GM18861 (cell line): Measurements from ENCODE around the gene BAG5.
"Not testable (repeated sequence)": the region's sequence is repeated elsewhere in the genome, so short reads cannot be mapped to it uniquely, and the experiment has no call there.

Experiments
- ATAC-seq: cut with Tn5 transposase; IDR thresholded peaks from one replicate; pipeline ENCODE4 v1.9.1; 2021; ENCODE audit not compliant: unreplicated experiment

Gene BAG5

DNA sequence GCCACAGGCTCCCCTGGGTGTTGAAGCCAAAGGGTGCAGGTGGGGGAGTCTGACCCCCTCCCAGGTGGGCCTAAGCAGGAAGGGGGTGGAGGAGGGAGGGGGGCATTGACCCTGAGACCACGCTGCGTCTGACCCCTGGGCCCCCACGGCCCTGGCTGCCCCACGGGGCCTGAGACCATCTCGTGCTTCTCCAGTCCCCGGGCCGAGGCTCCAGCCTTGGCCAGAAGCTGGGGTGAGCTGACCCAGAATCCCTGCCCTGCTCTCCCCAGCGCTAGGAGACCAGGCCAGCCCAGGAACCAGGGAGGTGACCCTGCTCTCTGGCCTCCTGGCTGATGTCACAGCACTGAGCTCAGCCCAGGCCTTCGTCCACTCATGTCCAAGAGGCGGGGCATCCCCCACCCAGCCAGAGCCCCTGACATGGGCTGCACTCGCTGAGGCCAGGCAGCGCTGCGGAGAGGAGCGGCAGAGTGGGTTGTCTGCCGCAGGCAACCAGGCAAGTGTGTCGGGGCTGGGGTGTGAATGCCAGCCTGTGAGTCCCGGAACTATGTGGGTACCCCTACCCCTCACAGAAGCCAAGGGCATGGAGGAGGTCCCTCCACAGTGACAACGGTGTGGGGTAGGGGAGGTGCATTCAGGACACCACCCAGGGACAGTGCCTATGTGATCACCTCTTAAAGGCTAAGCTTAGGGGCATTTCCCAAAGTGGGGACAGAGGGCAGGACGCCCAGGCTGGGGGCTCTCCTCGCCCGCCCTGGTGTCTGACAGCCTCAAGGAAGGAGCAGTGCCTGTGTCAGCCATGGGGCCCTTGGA is 27.2 kb downstream of the BAG5 start:
- no peak for ATAC-seq

DNA sequence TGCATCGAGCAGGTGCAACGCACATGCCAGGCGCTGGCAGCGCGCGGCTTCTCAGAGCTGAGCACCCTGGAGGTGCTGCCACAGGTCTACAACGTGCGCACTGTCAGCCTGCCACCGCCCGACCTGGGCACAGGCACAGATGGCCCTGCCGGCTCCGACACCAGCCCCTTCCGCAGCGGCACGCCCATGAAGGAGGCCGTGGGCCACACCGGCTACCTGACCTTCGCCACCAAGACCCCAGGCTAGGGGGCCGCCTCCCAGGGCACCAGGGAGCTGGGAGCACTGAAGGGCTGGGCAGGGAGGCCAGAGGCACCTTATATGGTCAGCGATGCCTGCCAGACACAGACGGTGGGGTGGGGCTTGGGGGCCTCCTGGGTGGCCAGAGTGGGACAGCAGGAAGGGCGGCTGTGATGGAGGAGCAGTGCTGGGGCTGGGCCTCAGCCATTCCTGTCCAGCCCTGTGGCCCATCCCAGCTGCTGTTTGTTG is 27.8 kb downstream of the BAG5 start:
- no peak for ATAC-seq

DNA sequence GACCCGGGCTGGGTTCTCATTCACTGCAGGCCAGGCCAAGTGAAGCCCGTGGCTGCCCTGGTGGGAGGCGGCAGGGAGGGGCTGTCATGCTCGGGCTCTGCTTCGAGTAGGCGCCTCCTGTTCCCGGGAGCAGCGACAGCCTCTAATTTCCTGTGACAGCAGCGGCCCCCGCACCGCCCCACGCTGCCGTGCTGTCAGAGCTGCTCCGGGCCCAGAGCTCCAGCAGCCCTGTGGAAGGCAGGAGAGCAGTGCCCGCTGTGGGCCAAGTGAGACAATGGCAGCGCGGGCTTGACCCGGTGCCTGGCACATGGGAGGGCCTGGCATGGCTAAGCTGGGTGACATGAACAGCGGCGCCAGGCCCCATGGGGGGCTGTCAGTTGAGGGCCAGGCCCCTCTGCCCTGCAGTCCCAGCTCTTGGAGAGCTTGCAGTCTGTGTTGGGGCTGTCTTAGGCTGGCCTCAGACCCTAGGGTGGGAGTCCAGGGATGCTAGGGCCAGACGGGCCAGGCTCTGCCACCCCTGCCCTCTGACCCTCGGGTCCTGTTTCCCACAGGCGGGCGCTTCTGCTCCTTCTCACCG is 28.4 kb downstream of the BAG5 start:
- no peak for ATAC-seq

DNA sequence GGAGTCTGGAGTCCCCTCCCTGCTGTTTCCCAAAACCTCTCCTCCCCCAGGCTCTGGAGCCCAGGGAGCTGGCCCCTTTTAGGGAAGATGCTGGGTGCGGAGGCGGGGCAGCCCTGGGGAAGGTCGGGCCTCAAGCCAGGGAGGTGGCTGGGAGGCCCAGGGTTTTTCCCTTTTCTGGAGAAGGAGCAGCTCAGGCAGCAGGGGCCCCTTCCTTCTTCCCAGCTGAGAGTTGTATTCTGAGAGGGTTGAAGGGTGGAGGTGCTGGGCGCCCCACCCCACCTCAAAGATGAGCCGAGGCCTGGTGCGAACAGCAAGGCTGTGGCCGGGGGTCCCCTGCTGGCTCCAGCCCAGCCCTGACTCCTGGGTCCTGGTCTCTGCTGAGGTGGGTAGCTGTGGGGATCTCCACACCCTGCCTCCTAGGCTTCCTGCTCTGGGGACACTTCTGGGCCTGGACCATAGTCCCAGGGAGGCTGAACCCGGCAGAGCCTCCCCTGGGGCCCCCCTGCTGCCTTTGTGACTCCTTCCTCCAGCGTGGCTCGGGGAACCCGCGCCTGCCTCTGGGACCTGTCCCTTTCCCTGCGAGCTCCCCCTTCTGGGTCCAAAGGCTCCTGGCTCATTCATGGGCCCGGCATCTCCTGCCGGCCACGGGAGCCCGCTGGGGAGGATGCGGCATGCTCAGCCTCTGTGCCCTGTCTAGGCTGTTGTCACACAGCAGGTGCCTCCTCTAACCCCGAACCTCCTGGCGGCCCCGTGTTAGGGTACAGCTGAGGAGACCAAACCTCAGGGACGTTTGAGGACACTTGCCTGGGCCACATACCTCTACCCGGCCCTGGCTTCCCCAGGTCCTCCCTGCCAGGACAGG is 29.1 kb downstream of the BAG5 start:
- no peak for ATAC-seq

DNA sequence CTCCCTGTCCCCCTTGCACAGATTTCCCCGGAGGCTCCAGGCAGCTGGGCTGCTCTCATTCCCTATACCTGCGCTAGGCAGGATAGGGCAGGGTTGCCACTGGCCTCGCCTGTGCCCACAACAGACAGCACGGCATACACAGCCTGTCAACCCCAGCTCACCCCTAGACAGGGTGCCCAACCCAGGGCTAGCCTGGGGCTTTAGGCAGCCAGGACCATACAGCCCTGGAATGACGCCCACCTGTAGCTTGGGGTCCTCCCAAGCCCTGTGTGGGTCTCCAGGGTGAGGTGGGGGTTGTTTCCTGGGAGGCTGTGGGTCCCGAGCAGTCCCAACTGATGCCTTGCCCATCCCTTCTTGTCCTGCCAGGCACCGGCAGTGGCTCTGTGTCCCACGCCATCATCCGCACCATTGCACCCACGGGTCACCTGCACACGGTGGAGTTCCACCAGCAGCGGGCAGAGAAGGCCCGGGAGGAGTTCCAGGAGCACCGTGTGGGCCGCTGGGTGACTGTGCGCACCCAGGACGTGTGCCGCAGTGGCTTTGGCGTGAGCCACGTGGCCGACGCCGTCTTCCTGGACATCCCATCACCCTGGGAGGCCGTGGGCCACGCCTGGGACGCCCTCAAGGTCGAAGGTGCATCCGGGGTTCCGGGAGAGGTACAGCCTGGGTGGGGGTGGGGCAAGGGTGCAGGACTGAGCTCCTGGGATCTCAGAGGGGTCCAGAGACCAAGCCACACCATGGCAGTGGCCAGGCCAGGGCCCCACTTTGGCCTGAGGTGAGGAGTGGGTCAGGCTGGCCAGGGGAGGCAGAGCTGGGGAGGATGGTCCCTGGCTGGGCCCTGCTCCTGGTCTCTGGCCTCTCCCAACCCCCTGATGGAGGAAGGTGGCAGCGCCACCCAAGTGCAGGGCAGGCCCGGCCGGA is 30.0 kb downstream of the BAG5 start:
- no peak for ATAC-seq

DNA sequence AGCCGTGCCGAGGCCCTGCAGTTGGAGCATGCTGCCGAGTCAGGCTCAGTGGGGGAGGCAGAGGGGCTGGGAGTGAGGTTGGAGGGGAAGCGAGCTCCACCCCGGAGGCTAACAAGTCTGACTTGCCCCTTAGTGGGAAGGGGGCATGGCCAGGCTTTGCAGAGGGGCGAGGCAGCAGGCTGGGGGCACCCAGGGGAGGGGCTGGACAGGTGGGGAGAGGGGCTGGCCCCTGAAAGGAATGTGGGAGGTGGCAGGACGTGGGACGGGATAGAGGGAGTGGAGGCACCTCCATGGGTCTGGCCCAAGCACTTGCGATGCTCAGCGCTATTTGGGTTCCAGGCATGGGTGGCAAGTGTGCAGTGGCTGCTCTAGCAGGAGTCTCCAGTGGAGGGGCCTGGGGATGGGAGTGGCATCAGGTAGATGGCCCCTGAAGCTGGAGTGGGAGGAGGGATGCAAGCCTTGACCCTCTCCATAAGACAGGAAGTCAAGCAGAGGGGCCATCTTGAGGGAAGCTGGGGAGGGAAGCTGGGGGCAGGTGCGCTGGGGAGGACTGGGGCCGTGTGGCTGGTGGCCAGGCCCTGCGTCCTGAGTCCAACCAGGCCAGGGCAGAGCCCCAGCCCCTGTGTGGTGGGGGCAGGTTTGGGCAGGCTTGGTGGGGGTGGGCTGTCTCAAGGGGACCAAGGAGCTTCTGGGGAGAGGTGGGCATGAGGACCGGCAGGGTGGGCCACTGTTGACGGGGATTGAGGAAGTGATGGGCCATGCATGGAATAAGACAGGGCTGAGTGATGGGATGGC is 30.8 kb downstream of the BAG5 start:
- ATAC-seq, result no peak

DNA sequence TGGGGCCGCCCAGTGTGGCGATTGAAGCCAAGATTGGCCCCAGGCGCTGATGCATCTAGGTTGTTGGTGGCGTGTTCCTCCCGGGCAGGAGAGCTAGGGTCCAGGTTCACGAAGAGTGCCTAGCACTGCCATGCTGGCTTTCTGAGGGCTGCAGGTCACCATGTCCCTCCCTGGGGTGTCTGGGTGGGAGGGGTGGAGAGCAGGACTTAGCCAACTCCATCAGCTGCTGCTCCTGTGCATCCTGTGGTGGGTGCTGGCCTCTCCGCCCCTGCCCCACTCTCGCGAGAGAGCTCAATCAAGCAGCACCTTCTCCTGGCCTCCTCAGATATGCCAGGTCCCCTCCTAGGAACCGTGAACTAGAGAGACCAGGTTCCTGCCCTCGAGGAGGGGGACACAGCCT is 31.6 kb downstream of the BAG5 start:
- ATAC-seq, result no peak

DNA sequence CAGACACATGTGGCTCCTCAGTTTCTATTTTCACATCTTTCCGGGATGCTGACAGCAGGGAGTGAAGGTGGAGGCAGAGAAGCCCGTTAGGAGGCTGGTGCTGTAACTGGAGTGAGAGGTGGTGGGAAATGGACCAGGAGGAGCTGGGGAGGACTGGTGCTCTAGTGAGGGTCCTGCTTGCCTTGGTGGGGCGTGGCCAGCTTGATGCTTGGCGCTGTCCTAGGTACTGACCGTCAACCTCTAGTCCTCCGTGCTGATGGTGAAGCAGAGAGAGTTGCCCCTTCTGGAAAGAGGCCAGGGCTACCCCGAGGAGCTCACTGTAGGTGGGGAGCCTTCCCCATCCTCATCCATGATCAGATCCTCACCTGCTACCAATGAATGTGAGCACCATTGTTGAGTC is 32.1 kb downstream of the BAG5 start:
- ATAC-seq, result no peak

DNA sequence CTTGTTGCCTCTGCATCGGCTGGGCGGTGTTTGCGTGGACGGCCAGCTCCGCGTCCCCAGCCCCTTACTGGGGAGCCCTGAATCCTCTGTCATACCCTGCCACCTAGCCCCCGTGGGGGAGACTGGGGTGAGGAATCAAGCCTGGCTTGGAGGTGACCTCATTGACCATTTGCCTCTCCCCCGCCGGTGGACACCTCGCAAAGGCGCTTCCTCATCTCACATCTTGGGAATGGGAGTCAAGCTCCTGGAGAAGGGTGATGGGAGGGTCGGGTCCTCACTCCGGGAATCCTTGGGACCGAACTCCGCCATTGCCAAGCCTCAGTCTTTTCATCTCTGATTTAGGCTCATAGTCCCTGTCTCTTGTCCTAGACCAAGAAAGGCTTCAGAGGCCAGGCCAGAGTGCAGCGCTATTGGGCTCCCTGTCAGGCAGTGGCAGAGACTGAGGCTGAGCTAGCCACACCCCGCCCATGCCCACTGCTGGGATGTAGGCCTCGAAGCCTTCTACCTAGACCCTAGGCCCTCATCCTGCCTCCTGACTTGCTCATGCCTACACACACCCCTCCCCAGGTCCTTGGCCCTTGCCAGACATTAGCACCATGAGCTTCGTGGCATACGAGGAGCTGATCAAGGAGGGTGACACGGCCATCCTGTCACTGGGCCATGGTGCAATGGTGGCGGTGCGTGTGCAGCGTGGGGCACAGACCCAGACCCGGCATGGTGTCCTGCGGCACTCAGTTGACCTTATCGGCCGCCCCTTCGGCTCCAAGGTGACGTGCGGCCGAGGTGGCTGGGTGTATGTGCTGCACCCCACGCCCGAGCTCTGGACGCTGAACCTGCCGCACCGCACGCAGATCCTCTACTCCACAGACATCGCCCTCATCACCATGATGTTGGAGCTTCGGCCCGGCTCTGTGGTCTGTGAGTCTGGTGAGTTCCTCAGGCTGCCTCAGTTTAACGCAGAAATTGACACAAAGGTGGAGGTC is 32.8 kb downstream of the BAG5 start:
- ATAC-seq, result no peak

DNA sequence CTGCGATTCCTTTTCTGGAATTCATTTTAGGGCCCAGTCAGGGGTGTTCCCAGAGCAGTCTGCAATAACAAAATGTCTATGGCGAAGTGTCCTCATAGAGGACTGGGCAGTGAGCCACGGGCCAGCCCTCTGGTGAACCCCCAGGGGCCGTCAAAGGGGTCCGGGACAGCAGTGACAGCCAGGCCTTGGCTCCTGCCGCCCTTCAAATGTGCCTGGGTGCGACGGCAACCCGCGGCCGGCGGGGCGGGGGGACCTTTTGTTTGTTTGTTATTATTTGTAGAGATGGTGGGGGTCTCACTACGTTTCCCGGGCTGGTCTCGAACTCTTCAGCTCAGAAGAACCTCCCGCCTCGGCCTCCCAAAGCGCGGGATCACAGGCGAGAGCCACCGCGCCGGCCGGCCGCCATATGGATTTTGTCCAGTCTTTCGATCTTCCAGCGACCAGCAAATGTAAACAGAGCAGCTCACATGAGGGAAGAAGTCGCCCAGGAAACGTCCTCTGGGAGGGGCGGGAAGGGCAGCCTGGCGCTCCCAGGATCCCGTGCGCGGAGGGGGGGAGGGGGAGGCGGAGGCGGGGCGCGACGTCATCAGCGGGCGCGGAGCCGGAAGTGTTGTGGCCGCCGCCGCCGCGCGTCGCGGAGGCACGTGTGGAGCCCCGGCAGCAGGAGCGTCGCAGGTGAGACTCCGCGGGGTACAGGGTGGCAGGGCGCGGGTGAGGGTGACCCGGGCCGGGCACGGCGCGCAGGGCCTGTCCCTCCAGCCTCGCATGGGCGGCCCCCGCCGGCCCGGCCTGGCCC is 33.7 kb downstream of the BAG5 start, which contains the start of gene TRMT61A:
Gene TRMT61A (plus strand): TSS at position 610 of the 796 bp plus-strand sequence. CDS start 783 bp downstream, outside the sequence.
- ATAC-seq, result no peak

DNA sequence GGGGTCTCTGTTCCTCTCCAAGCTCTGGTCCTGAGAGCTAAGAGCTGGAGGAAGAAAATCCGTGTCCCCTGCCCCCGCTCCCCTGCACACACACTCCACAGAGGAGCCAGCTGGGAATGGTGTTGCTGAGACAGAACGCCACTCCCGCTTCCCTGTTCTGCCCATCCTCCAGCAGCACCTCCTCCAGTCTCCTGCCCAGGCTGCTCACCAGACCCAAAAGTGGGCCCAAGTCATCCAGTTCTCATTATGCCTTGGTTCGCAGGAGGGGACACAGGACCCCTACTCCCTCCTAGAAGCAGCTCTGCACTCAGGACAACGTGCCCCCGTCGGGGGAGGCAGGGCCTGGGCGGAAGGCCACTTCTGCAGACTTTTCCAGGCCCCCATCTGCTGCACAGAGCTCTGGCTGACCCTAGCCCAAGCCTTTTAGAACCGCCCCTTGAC is 34.3 kb downstream of the BAG5 start:
- no peak for ATAC-seq

DNA sequence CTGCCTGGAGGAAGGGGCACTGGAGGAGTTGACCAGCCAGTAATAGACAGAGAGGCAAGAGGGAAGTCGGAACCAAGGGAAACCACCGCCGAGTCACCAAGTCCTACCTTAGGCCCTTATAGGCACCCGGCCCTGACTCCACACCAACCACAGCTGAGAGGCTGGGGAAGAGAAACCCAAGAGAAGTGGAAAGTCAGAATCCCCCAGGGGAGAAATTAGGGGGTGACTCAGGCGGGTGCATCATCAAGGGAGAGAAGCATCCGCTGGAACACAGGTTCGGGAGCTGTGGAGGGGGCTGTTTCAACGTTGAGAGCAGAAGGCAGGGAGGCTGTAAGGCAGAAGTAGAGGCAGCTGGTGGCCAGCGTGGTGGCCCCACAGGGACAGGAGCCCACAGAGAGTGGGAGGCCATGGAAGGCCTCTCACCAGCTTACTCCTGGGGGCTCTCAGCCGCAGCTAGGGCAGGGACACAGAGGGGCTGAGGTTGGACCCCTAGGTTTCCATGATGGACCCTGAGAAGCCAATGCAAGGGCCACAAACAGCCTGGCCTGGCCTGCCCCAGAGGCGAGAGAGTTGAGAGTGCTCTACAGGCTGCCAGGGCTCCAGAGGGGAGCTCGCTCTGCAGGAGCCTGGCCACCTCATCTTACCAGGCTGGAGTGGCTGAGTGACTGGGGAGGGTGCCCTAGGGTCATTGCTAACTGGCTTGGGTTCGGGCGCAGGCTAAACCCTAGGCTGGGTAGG is 34.9 kb downstream of the BAG5 start:
- ATAC-seq, result peak; percentile 55

DNA sequence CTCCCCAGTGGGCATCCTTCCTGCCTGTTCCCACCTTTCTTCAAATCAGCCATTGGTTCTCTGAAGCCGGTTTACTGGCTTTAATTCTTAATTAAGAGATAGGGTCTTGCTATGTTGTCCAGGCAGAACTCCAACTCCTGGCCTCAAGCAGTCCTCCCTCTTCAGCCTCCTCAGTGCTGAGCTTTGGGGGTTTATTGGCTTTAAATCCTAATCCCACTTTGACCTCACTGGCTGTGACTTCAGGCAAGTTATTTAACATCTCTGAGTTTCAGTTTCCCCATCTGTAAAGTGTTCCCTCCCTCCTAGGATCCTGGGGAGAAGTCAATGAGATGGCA is 35.6 kb downstream of the BAG5 start:
- ATAC-seq, result no peak

DNA sequence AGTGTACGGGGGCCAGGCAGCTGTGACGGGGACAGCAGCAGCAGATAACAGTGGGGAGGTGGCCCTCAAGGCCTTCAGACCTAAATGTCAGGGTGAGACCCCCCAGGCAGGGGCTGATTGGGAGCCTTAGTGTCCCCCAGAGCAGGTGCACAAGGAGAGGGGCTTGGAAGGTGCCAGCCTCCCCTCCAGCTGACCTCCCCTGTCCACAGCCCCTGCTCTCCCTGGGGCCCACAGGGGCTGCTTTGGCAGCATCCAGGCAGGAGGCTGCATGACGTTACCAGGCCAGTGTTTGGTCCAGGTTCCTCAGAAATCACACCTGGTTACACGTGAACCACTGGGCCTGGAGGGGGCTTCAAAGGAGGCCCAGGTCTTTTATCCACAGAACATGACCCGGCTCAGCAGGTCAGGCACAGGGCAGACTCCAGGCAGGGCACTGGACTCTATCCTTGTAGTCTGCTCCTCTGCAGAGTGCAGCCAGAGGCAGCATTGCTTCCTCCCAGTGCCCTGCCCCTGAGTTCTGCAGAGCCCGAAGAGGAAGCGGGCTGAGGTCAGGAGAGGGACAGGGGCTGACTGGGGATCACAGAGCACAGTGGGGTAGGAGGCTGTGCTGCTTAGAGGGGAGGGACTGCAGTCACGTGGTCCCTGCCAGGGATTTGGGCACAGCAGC is 36.1 kb downstream of the BAG5 start:
- no peak for ATAC-seq

DNA sequence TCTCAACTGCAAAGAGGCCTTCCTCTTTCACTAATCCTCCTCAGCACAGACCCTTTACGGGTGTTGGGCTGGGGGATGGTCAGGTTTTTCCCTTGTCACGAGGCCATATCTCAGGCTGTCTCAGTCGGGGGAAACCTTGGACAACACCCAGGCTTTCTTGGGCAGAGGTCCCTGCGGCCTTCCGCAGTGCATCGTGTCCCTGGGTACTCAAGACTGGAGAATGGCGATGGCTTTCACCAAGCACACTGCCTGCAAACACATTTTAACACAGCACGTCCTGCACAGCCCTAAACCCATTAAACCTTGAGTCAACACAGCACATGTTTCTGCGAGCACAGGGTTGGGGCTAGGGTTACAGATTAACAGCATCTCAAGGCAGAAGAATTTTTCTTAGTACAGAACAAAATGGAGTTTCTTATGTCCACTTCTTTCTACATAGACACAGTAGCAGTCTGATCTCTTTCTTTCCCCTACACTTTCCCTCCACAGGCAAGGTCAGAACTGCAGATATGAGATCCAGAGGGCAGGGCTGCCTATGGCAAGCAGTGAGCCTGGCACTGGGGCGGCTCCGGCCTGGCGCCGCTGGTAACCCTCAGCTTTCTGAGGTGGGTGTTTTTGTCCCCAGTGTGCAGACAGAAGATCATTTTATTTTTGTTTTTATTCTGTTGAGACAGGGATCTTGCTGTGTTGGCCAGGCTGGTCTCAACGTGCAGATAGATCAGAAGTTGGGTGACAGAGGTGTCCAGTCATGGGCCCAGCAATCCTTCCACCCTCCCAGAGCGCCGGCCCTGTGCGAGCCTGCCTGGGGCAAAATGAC is 36.8 kb downstream of the BAG5 start:
- ATAC-seq, result not testable (repeated sequence)
